GM19099 (cell line): ENCODE data around the gene IDH3G.

Experiments
- POLR2A ChIP-seq: IDR thresholded peaks from 3 replicates; pipeline ENCODE4 v1.6.1; 2011; ENCODE audit warnings: low read depth; ENCODE audit not compliant: insufficient read length; ENCODE audit errors: extremely low read depth

IDH3G gene

GRCh38 chrX:153819384-153820040 is 25.3 kb upstream of the IDH3G start:
- TF ChIP-seq POLR2A: no peak

GRCh38 chrX:153818571-153819383 is 24.6 kb upstream of the IDH3G start:
- TF ChIP-seq POLR2A: no peak

GRCh38 chrX:153816831-153817690 is 22.9 kb upstream of the IDH3G start:
- TF ChIP-seq POLR2A: no peak

- TF ChIP-seq POLR2A: no peak
Measured at GRCh38 chrX:153814591-153815315, 20.6 kb upstream of the IDH3G start.

GRCh38 chrX:153813161-153813560 is 19.0 kb upstream of the IDH3G start:
- no peak for TF ChIP-seq POLR2A

- TF ChIP-seq POLR2A: no peak
Measured at GRCh38 chrX:153812220-153812619, 18.0 kb upstream of the IDH3G start.

- TF ChIP-seq POLR2A: no peak
Measured at GRCh38 chrX:153807976-153808375, 13.8 kb upstream of the IDH3G start.

- no peak for TF ChIP-seq POLR2A
Measured at GRCh38 chrX:153806999-153807575, 12.9 kb upstream of the IDH3G start.

GRCh38 chrX:153805436-153805835 is 11.3 kb upstream of the IDH3G start:
- no peak for TF ChIP-seq POLR2A

- TF ChIP-seq POLR2A: no peak
Measured at GRCh38 chrX:153804621-153805020, 10.4 kb upstream of the IDH3G start.

GRCh38 chrX:153804100-153804595 is 10.0 kb upstream of the IDH3G start:
- no peak for TF ChIP-seq POLR2A

GRCh38 chrX:153803211-153804099 is 9.3 kb upstream of the IDH3G start:
- no peak for TF ChIP-seq POLR2A

- TF ChIP-seq POLR2A: no peak
Measured at GRCh38 chrX:153802513-153803045, 8.4 kb upstream of the IDH3G start.
